A673 (cell line): ENCODE data around the gene CCNYL1.

ENCODE experiments used
- EZH2 ChIP-seq: fragments of 200-600 bp; sonication (generic); IDR thresholded peaks from 2 replicates; pipeline ENCODE4 v1.6.1; 2017; ENCODE audit warnings: borderline replicate concordance, low read depth, mild to moderate bottlenecking, mixed read lengths, antibody characterized with exemption, low read length; ENCODE audit not compliant: poor library complexity, severe bottlenecking
- TF ChIP-seq, protein P1 (sequence below): fragments of 300-800, 200-600 bp; sonication (generic); conservative IDR thresholded peaks from 2 replicates; pipeline ENCODE4 v1.5.1; 2017; ENCODE audit warnings: low read depth, mild to moderate bottlenecking, antibody characterized with exemption, low read length, moderate library complexity, mixed read lengths

- TF ChIP-seq, protein P1, sequence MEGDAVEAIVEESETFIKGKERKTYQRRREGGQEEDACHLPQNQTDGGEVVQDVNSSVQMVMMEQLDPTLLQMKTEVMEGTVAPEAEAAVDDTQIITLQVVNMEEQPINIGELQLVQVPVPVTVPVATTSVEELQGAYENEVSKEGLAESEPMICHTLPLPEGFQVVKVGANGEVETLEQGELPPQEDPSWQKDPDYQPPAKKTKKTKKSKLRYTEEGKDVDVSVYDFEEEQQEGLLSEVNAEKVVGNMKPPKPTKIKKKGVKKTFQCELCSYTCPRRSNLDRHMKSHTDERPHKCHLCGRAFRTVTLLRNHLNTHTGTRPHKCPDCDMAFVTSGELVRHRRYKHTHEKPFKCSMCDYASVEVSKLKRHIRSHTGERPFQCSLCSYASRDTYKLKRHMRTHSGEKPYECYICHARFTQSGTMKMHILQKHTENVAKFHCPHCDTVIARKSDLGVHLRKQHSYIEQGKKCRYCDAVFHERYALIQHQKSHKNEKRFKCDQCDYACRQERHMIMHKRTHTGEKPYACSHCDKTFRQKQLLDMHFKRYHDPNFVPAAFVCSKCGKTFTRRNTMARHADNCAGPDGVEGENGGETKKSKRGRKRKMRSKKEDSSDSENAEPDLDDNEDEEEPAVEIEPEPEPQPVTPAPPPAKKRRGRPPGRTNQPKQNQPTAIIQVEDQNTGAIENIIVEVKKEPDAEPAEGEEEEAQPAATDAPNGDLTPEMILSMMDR = no peak
- no peak for TF ChIP-seq EZH2
These were observed 80.3 kb downstream of the CCNYL1 start for GRCh38 chr2:207791579-207792243.
